GM12801 (cell line): ENCODE data around the gene LPP.

ENCODE experiments used
- TF ChIP-seq, protein P1 (sequence below): IDR thresholded peaks from one replicate; pipeline ENCODE4 v1.5.1; 2011; ENCODE audit warnings: control low read depth; ENCODE audit not compliant: insufficient read length; ENCODE audit errors: extremely low read depth

The LPP gene

DNA sequence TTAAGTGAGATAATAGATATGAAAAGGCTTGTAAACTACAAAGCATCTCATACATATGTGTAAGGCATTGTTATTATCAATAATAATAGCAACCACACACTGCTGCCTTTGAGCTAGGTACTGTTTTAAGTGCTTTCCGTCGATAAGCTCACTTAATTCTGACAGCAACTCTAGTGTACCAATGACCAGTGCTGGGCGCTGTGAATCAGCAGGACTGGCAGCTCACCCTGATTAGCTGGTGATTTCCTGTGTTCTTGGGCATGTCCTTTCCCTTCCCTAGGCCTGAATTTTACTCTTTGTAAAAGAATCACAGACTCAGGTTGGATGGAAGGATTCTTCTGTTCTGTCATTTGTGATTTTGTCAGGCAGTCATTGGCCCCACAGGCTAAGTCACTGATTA, 215.6 kb downstream of the LPP start:
- TF ChIP-seq, protein P1, sequence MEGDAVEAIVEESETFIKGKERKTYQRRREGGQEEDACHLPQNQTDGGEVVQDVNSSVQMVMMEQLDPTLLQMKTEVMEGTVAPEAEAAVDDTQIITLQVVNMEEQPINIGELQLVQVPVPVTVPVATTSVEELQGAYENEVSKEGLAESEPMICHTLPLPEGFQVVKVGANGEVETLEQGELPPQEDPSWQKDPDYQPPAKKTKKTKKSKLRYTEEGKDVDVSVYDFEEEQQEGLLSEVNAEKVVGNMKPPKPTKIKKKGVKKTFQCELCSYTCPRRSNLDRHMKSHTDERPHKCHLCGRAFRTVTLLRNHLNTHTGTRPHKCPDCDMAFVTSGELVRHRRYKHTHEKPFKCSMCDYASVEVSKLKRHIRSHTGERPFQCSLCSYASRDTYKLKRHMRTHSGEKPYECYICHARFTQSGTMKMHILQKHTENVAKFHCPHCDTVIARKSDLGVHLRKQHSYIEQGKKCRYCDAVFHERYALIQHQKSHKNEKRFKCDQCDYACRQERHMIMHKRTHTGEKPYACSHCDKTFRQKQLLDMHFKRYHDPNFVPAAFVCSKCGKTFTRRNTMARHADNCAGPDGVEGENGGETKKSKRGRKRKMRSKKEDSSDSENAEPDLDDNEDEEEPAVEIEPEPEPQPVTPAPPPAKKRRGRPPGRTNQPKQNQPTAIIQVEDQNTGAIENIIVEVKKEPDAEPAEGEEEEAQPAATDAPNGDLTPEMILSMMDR = no peak

DNA sequence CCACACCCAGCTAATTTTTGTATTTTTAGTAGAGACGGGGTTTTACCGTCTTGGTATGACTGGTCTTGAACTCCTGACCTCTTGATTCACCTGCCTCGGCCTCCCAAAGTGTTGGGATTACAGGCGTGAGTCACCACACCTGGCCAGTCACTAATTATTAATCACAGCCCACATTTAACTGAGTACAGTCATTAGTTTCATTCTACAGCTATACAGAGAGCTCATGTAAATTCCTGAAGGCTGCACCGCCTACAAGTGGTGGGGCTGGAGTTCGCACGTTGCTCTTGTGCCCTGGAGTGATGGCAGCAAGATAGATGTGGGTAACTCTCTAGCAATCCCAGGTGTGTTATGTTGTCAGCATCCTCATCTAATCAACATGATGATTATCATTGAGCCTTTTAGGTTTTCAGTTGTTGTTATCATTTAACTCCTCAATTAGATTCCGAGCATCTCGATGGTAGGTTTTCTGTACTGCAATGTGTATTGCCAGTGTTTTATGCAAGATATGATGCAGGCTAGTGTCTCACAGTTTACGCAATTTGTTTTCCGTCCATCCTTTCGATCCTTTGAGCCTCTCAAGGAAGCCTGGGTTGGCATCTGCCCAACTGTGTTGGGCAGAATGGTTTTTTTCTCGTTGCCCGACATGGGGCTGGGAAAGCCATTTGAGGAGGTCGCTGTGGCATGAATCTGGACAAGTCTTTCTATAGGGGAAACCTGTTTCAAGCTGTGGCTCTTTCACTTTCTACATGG, 216.3 kb downstream of the LPP start:
- TF ChIP-seq, protein P1 = no peak

DNA sequence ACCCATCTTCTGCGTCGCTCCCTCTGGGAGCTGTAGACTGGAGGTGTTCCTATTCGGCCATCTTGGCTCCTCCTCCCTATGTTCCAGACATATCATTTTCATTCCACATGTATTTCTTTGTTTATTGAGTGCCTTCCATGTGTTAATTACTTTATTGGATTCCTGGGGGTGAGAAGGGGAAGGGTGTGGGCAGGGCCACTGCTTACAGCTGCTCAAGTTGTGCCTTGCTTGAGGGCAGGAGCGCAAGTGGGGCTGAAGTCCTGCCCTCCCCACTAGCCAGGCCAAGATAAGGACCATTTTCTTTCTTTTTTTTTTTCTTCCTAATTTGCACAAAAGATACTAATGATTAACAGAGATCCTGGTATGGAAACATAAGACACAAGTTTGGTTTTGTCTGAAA, 224.8 kb downstream of the LPP start:
- TF ChIP-seq, protein P1 = no peak

DNA sequence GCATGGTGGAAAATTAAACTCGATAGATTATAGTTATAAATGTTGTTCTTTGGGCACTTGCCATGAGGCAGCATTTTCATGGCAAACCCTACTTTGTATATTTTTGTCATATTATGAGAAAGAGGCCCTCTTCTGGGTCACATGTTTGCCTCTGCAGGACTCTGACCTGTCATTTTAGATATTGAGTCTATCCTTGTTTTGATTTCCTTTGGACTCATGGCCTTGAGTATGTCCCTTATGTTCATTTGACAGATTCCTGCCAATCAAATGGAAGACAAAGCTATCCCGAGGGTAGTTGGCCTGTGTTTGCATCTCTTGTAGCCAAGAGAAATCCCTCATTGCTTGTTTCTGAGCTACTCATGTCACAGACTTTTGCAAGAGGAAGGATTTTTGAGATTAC, 226.3 kb downstream of the LPP start:
- TF ChIP-seq, protein P1 = no peak

DNA sequence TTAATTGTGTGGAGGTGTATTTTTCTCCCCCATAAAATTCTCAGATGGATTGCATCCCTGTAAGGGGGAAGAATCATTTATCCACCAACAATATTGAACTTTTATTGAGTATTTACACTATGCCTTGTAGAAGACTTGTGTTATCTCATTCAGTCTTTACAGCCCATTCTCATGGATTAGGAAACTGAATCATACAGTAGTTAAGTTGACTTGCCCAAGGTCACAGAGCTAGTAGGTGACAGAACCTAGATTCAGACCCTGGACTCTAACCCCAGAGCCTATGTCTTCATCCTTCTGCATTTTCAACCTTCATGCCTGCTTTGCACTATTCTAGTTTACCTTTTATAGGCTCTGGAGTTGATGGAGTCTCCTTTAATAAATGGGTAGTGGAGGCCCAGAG, 226.8 kb downstream of the LPP start:
- TF ChIP-seq, protein P1 = no peak

DNA sequence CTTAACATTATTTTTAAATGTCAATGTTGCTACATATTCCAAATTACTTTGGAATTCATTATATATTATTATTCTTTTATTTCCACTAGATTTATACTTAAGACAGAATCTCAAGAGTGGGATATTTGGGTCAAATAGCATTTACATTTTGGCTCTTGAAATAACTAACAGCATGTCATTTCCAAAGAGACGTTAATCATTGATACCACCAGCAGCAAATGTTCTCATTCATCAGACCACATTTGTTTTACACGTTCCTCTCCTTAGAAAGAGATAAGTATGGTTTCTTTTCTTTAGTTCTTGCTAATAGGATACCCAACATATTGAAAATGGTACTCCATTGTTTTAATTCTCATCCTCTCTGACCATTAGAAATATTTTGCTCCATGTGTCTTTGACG, 229.8 kb downstream of the LPP start:
- TF ChIP-seq, protein P1 = no peak

DNA sequence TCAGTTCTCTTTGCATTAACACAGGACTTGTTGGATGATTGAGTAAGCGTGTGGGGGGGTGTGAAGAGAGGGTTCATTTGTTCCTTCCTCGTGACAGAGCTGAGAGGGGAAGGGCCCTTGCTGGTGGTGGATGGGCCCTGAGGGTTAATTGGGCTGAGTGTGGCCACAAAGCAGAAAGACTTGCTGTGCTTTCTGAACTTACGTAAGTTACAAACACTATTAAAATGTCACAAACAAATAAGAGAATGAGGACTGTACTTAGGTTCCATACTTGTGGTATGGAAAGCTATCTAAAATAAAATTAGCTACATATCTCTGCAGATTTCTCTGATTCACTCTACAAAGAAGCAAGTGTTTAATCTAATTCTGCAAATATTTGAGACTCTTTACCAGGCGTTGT, 231.3 kb downstream of the LPP start:
- TF ChIP-seq, protein P1 = no peak
